Measurements from ENCODE around the gene PCDHGC4.

The PCDHGC4 gene

GRCh38 chr5:141491323-141492167, 6.7 kb downstream of the PCDHGC4 start:
- no peak for TF ChIP-seq ZFX (IDR thresholded peaks at IDR 0.05)
- TF ChIP-seq CTCF (conservative IDR thresholded peaks at IDR 0.05): no peak
- H3K27ac ChIP-seq: no peak overlapping the region

- no peak for TF ChIP-seq ZFX (IDR thresholded peaks at IDR 0.05)
- no peak for TF ChIP-seq CTCF (conservative IDR thresholded peaks at IDR 0.05)
- no peak overlapping the region for H3K27ac ChIP-seq
These were observed 7.5 kb downstream of the PCDHGC4 start for GRCh38 chr5:141492168-141492885.

GRCh38 chr5:141493500-141494422, 8.9 kb downstream of the PCDHGC4 start:
- no peak for TF ChIP-seq ZFX (IDR thresholded peaks at IDR 0.05)
- no peak for TF ChIP-seq CTCF (conservative IDR thresholded peaks at IDR 0.05)
- H3K27ac ChIP-seq: no peak overlapping the region

GRCh38 chr5:141494761-141495452, 10.1 kb downstream of the PCDHGC4 start:
- TF ChIP-seq ZFX (IDR thresholded peaks at IDR 0.05): no peak
- TF ChIP-seq CTCF (conservative IDR thresholded peaks at IDR 0.05): no peak
- no peak overlapping the region for H3K27ac ChIP-seq

GRCh38 chr5:141495453-141495811, 10.6 kb downstream of the PCDHGC4 start:
- H3K27ac ChIP-seq: no peak overlapping the region
- TF ChIP-seq ZFX (IDR thresholded peaks at IDR 0.05) (no peak), CTCF (conservative IDR thresholded peaks at IDR 0.05) (no peak)

GRCh38 chr5:141496038-141496437, 11.2 kb downstream of the PCDHGC4 start:
- TF ChIP-seq ZFX (IDR thresholded peaks at IDR 0.05) (no peak), CTCF (conservative IDR thresholded peaks at IDR 0.05) (no peak)
- H3K27ac ChIP-seq: no peak overlapping the region
